Kidney (tissue), 14 donors: ENCODE results near the gene CPE. TPM values are rescaled to one million over a fixed set of nuclear protein-coding genes. Genes with fewer than 3 reads are reported as not detected.

Experiments
- DNase-seq, 5 donors: peaks; one replicate each; pipeline ENCODE4 v3.0.0-alpha.2; 2013 to 2020
- FAIRE-seq: peaks from 2 replicates; lab custom pipeline; 2012; peaks lifted over from hg19 to GRCh38; lab: Jason Lieb, UNC
- H3K27ac ChIP-seq, 2 donors: one replicate each; pipeline ENCODE4 v1.7.0; 2013; ENCODE audit warnings: low read depth in 2 of 2, low read length in 2 of 2, inconsistent platforms in 1 of 2
- H3K27me3 ChIP-seq: one replicate; pipeline ENCODE4 v1.7.1; 2013; ENCODE audit warnings: low read length, inconsistent platforms; ENCODE audit not compliant: control insufficient read depth, insufficient read depth
- H3K36me3 ChIP-seq, 3 donors: one replicate each; pipeline versions ENCODE4 v1.7.0 to v1.7.1; 2013; ENCODE audit warnings: low read length in 3 of 3, control low read depth in 1 of 3, inconsistent platforms in 1 of 3; ENCODE audit not compliant: insufficient read depth in 3 of 3, control insufficient read depth in 2 of 3
- H3K4me1 ChIP-seq, 3 donors: one replicate each; pipeline versions ENCODE4 v1.7.0 to v1.7.1; 2013; ENCODE audit warnings: low read length in 3 of 3, inconsistent platforms in 1 of 3, low read depth in 1 of 3; ENCODE audit not compliant: control insufficient read depth in 2 of 3, insufficient read depth in 2 of 3
- H3K4me3 ChIP-seq, 3 donors: one replicate each; pipeline versions ENCODE4 v1.7.0 to v1.8.1; 2013; ENCODE audit warnings: low read length in 3 of 3, control low read depth in 1 of 3, inconsistent platforms in 1 of 3
- H3K9ac ChIP-seq, 3 donors: one replicate each; pipeline versions ENCODE4 v1.7.0 to v1.7.1; 2013; ENCODE audit warnings: low read length in 3 of 3, control low read depth in 1 of 3, inconsistent platforms in 1 of 3
- H3K9me3 ChIP-seq, 3 donors: one replicate each; pipeline versions ENCODE4 v1.7.0 to v1.7.1; 2013; ENCODE audit warnings: low read length in 3 of 3, control low read depth in 1 of 3, inconsistent platforms in 1 of 3; ENCODE audit not compliant: control insufficient read depth in 2 of 3, insufficient read depth in 1 of 3
- intact Hi-C: fragments of 100-400 bp; cut with DNase I; formaldehyde crosslinking; loops from one replicate; pipeline ENCODE4 v1.11.1; 2022
- polyA plus RNA-seq: library from polyadenylated mRNA; stranded (reverse); fragments of 350-450 nt; fragmentation: Illumina TruSeq; extraction: RNeasy Lipid Tissue Mini Kit (QIAGEN cat#74804); gene quantifications from one replicate; pipeline ENCODE4 v1.2.3, GENCODE V29; 2014; ENCODE audit warnings: low read depth, low replicate concordance; ENCODE audit not compliant: insufficient read depth
- total RNA-seq: library from RNA; stranded (reverse); fragmentation: NEBNext Ultra II Directional; extraction: Animal tissue kit (Norgen Biotek cat#: 25700); gene quantifications from one replicate; pipeline ENCODE4 v1.2.1, GENCODE V29; 2021
- TF ChIP-seq, protein P1 (sequence below): IDR thresholded peaks from 3 replicates; pipeline ENCODE4 v1.5.1; 2012; ENCODE audit warnings: mild to moderate bottlenecking, moderate library complexity, borderline replicate concordance; ENCODE audit not compliant: insufficient read depth; ENCODE audit errors: extremely low read depth
- donor health status: control.
- donor health status: control.
- donor health status: control.
- donor health status: control.
- donor health status: control.
- donor health status: DM: yes; HTN: yes; CAD: no.
- donor health status: Normal renal cell carcinoma (clear cell type).

CPE gene
- total and polyA plus RNA-seq, 2 donors from 2014 or later, result 24.2 to 87.7 TPM

DNA sequence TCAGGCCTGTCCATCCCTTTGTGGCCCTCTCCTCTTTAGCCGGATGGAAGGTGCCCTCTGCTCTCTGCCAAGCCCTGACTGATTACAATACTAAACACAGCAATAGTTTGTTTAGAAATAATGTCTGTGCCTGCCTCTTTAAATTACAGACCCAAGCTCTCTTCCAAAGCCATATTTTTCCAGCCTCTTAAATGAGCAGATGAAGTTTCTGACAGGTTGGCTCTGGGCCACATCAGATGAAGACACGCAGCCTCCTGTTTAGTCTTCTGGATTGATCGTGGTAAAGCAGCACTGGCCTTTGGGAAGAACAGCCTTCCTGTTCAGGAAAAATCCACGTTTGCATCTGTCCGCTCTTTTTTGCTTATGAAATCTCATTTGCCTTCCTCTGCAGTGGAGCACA, 133.6 kb downstream of the CPE start:
- peak in 2 of 5 donors; percentile 12 to 50 for DNase-seq
- no peaks in the 10 kb centered on the region for H3K9me3 ChIP-seq
- no peak overlapping the region for H3K9ac ChIP-seq
- H3K27me3 ChIP-seq, result no peaks in the 10 kb centered on the region
- intact Hi-C loops, result no loop called here
- TF ChIP-seq, protein P1, sequence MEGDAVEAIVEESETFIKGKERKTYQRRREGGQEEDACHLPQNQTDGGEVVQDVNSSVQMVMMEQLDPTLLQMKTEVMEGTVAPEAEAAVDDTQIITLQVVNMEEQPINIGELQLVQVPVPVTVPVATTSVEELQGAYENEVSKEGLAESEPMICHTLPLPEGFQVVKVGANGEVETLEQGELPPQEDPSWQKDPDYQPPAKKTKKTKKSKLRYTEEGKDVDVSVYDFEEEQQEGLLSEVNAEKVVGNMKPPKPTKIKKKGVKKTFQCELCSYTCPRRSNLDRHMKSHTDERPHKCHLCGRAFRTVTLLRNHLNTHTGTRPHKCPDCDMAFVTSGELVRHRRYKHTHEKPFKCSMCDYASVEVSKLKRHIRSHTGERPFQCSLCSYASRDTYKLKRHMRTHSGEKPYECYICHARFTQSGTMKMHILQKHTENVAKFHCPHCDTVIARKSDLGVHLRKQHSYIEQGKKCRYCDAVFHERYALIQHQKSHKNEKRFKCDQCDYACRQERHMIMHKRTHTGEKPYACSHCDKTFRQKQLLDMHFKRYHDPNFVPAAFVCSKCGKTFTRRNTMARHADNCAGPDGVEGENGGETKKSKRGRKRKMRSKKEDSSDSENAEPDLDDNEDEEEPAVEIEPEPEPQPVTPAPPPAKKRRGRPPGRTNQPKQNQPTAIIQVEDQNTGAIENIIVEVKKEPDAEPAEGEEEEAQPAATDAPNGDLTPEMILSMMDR, result no peak
- no peaks in the 10 kb centered on the region for H3K36me3 ChIP-seq
- H3K27ac ChIP-seq, result no peak overlapping the region
- H3K4me1 ChIP-seq, result no peaks in the 10 kb centered on the region
- H3K4me3 ChIP-seq, result no peak overlapping the region
- no peak for FAIRE-seq

GRCh38 chr4:165514739-165515138, 135.9 kb downstream of the CPE start:
- no peaks in the 10 kb centered on the region for H3K4me1 ChIP-seq
- DNase-seq (no peak), FAIRE-seq (no peak)
- no peaks in the 10 kb centered on the region for H3K36me3 ChIP-seq
- no peak overlapping the region for H3K4me3 ChIP-seq
- intact Hi-C loops, result no loop called here
- H3K27me3 ChIP-seq, result no peaks in the 10 kb centered on the region
- H3K27ac ChIP-seq, result no peak overlapping the region
- H3K9ac ChIP-seq, result no peak overlapping the region
- no peaks in the 10 kb centered on the region for H3K9me3 ChIP-seq
- TF ChIP-seq, protein P1, result no peak

GRCh38 chr4:165515201-165515600, 136.4 kb downstream of the CPE start:
- no peaks in the 10 kb centered on the region for H3K36me3 ChIP-seq
- no peak overlapping the region for H3K27ac ChIP-seq
- DNase-seq, result no peak
- H3K27me3 ChIP-seq, result no peaks in the 10 kb centered on the region
- no peak overlapping the region for H3K4me3 ChIP-seq
- H3K4me1 ChIP-seq, result no peaks in the 10 kb centered on the region
- TF ChIP-seq, protein P1, result no peak
- no peak overlapping the region for H3K9ac ChIP-seq
- FAIRE-seq, result no peak
- intact Hi-C loops, result no loop called here
- H3K9me3 ChIP-seq, result no peaks in the 10 kb centered on the region

DNA sequence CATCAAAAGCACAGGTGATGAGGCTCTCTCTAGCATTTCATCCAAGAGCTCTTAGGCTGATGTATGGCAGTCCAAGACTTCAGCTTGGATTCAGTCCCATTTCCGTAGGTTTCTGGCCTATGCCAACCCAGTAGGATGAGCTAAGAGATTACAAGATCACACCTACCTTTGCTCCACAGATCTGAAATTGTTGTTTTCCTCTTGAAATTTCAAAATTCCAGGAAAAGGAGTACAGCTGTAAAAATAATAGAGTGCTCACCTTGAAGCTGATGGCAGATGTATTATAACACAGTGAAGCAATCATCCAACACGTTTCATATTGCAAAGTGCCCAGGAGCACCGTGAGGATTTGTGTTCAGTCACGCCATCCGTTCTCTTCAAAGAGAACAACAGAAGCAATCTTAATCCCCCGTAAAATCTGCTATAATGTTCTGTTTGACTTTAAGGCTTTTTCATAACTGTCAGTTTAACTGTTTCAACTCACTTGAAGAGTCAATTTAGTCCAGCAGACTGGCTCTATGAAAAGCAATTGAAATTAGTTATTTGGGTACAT, 137.5 kb downstream of the CPE start:
- H3K36me3 ChIP-seq, result no peaks in the 10 kb centered on the region
- no peak overlapping the region for H3K4me3 ChIP-seq
- FAIRE-seq (no peak), DNase-seq (no peak)
- H3K27ac ChIP-seq, result no peak overlapping the region
- H3K9ac ChIP-seq, result no peak overlapping the region
- no peaks in the 10 kb centered on the region for H3K9me3 ChIP-seq
- H3K27me3 ChIP-seq, result no peaks in the 10 kb centered on the region
- H3K4me1 ChIP-seq, result no peaks in the 10 kb centered on the region
- intact Hi-C loops, result no loop called here
- TF ChIP-seq, protein P1, result no peak
